Activated naive CD8-positive, alpha-beta T cell treated with anti-CD3 and anti-CD28 coated beads for 36 hours (primary cell): ENCODE results near the gene SLC15A4. TPM values are rescaled to one million over a fixed set of nuclear protein-coding genes. Genes with fewer than 3 reads are reported as not detected.

Experiments used
- DNase-seq: peaks from one replicate; pipeline ENCODE4 v3.0.0; 2021
- H3K27ac Mint-ChIP-seq: one replicate; pipeline ENCODE4 v1.8.0; 2022; ENCODE audit warnings: mild to moderate bottlenecking, moderate library complexity, mixed read lengths
- H3K27me3 Mint-ChIP-seq: one replicate; pipeline ENCODE4 v1.8.0; 2022; ENCODE audit warnings: mild to moderate bottlenecking, mixed read lengths
- H3K36me3 Mint-ChIP-seq: one replicate; pipeline ENCODE4 v1.8.0; 2021; ENCODE audit warnings: mild to moderate bottlenecking, mixed read lengths
- H3K4me1 Mint-ChIP-seq: one replicate; pipeline ENCODE4 v1.8.0; 2021; ENCODE audit warnings: mixed read lengths
- H3K4me3 Mint-ChIP-seq: one replicate; pipeline ENCODE4 v1.8.0; 2022; ENCODE audit warnings: mild to moderate bottlenecking, moderate library complexity, mixed read lengths
- H3K9me3 Mint-ChIP-seq: one replicate; pipeline ENCODE4 v1.8.0; 2022; ENCODE audit warnings: mixed read lengths
- total RNA-seq, 2 experiments: library from RNA; stranded (reverse); gene quantifications; one replicate each; pipeline ENCODE4 v1.2.3, GENCODE V29; 2021

SLC15A4 gene
- total RNA-seq, 2 experiments from 2014 or later = 18.6 to 22.0 TPM

- Mint-ChIP-seq H3K27me3 (peaks cover 4% of the 10 kb centered on the region), H3K27ac (no peak overlapping the region), H3K4me3 (no peak overlapping the region), H3K4me1 (no peaks in the 10 kb centered on the region), H3K36me3 (peaks cover 3% of the 10 kb centered on the region), H3K9me3 (peaks cover 5% of the 10 kb centered on the region)
- no peak for DNase-seq
These were observed 79.8 kb downstream of the SLC15A4 start for GRCh38 chr12:128743916-128744315.

Other genes starting within 250 kb of the SLC15A4 start
- under 1 TPM; 0.27 to 0.30 TPM for gene GLT1D1, start 29.5 kb upstream of the SLC15A4 start, total RNA-seq